CD4-positive, alpha-beta T cell treated with Interleukin-12 subunit alpha and Interleukin-12 subunit beta, for 1 hour (primary cell): ENCODE measurements around the gene FAM234A.
"Not testable (repeated sequence)": the region's sequence is repeated elsewhere in the genome, so short reads cannot be mapped to it uniquely, and the experiment has no call there.

Experiments
- DNase-seq: peaks from one replicate; pipeline ENCODE4 v3.0.0-alpha.2; 2020

Gene FAM234A

GRCh38 chr16:266258-267164, 31.9 kb downstream of the FAM234A start:
- DNase-seq, result no peak

GRCh38 chr16:267562-267961, 32.9 kb downstream of the FAM234A start:
- not testable (repeated sequence) for DNase-seq

DNA sequence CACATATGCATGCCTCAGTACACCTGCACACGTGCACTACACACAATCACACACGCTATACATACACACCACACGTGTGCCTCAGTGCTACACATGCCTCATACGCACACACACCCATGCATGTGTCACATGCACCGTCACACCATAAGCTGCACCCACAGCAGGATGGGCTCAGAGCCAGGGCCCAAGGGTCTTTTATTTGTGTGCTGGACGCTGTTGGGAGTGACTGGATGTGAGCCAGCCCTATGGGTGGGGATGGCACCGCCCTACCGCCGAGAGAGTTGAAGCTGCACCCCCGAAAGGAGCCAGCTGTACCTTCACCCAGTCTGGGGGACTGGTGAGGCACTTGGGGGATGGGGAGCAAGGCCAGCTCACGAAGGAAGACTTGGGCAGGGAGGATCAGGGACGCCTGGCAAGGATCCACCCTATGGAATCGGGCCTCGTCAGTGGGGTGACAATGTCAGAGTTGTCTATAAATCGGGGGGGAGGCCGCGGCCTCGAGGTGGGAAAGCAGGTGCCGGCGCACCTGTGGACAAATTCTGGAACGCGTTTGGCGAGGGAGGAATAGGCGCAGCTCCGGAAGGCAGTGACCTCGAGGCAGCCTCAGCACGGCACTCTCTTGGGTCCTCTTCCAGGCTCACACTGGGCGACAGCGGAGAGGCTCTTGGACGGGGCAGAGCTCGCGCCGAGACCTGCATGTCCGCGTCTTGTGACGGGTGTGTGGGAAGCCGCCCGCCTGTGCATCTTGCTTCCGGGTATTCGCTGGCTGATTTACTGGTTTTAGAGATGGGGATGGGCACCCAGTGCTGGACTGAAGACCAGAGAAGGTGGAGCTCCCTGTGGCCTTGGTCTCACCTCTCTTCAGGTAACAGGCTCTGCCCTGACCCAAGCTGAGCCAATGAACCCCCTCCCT, 33.8 kb downstream of the FAM234A start:
- DNase-seq, result no peak

GRCh38 chr16:269061-269796, 34.6 kb downstream of the FAM234A start:
- DNase-seq, result no peak

DNA sequence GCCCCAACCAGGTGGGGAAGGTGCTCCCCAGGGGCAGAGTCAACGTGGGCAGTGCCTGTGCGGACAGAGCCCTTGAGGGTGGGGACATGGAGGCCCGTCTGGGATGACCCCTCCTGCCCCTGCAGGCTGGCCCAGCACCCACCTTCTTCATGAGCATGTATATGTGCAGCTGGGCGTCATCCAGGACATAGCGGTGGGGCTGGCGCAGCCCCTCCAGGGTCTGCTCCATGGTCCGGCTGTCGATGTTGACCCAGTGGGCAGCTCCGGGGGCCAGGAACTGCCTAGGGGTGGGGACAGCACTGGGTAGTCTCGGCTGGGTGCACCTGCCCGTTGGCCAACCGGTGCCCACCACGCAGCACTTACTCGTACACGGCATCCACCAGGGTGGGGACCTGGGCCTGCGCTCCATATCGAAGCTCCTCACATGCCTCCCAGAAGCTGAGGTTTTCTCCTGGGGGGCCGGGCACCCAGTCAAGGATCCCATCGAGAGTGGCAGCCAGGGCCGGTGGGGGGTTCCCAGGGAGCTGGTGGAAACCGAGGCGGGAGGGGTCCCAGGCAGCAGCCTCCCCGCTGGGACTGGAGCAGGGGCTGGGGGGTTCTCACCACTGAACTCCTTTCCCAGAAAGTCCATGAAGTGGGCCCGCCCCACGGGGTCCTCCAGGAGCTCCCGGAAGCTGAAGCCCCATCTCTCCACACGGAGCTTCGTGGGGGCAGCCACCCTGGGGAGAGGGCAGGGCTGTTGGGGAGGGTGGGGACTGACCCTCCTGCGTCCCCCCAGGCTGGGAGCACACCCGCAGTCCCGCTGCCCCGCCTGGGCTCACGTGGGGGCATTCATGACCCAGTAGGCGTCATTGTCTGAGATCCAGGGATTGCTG, 36.0 kb downstream of the FAM234A start:
- no peak for DNase-seq

GRCh38 chr16:272633-273546, 38.3 kb downstream of the FAM234A start:
- DNase-seq, result no peak

GRCh38 chr16:273547-274421, 39.2 kb downstream of the FAM234A start:
- no peak for DNase-seq

GRCh38 chr16:275041-275641, 40.5 kb downstream of the FAM234A start:
- peak; percentile 13 for DNase-seq

- DNase-seq, result no peak
Measured at GRCh38 chr16:275786-276232, 41.2 kb downstream of the FAM234A start, which contains the start of gene RGS11. RGS11 (minus strand) TSS chr16:275944; CDS start chr16:275911, 33 bp downstream.

- no peak for DNase-seq
Measured at GRCh38 chr16:276426-277077, 41.9 kb downstream of the FAM234A start.

- peak; percentile 62 for DNase-seq
Measured at GRCh38 chr16:278863-279366, 44.3 kb downstream of the FAM234A start.

GRCh38 chr16:279531-279930, 44.9 kb downstream of the FAM234A start:
- DNase-seq, result no peak

GRCh38 chr16:280005-280460, 45.4 kb downstream of the FAM234A start:
- DNase-seq, result no peak

- DNase-seq, result no peak
Measured at GRCh38 chr16:280552-280951, 45.9 kb downstream of the FAM234A start, which contains the start of gene ARHGDIG. ARHGDIG (plus strand) TSS chr16:280591; CDS start chr16:280681, 90 bp downstream.

- no peak for DNase-seq
Measured at GRCh38 chr16:280991-281659, 46.5 kb downstream of the FAM234A start.

DNA sequence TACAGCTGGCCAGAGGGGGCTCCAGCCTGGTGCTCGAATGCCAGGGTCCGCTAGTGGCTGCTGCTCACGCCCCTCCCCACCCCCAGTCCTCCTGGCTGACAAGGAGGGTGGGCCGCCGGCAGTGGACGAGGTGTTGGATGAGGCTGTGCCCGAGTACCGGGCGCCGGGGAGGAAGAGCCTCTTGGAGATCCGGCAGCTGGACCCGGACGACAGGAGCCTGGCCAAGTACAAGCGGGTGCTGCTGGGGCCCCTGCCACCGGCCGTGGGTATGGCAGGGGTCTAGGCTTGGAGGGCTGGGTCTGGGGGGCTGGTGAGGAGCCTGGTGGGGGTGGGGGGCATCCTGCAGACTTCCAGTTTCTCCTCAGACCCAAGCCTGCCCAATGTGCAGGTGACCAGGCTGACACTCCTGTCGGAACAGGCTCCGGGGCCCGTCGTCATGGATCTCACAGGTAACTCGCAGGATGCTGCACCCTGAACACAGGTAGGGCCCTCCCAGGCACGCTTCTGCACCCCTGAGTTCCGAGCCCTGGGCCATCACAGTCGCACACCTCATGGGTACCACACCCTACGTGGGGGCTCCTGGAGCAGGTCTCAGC, 47.1 kb downstream of the FAM234A start:
- no peak for DNase-seq

DNA sequence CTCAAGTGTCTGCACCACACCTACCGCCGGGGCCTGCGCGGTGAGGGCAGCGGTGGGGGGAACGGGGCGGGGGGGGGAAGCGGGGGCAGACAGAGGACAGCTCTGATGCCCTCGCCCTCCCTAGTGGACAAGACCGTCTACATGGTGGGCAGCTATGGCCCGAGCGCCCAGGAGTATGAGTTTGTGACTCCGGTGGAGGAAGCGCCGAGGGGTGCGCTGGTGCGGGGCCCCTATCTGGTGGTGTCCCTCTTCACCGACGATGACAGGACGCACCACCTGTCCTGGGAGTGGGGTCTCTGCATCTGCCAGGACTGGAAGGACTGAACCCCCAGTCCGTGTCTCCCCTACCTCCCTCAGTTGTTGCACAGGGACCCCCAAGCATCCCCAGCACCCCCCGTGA, 47.9 kb downstream of the FAM234A start:
- DNase-seq, result no peak
